Keratinocyte (primary cell): Measurements from ENCODE around the gene RGPD5.
"Not testable (repeated sequence)": the region's sequence is repeated elsewhere in the genome, so short reads cannot be mapped to it uniquely, and the experiment has no call there.

Experiments used
- CTCF ChIP-seq, 3 experiments: IDR thresholded peaks in 1 of 3; conservative IDR thresholded peaks in 1 of 3; optimal IDR thresholded peaks in 1 of 3; 2 replicates in 2 of 3; 3 replicates in 1 of 3; pipeline versions ENCODE3 to v1.5.1; 2011; ENCODE audit warnings: low read length in 3 of 3, mild to moderate bottlenecking in 3 of 3, moderate library complexity in 2 of 3, control low read depth in 1 of 3, inconsistent platforms in 1 of 3; ENCODE audit not compliant: insufficient read depth in 2 of 3; ENCODE audit errors: extremely low read depth in 1 of 3
- EZH2 ChIP-seq: IDR thresholded peaks from one replicate; pipeline ENCODE4 v1.6.1; 2012; ENCODE audit warnings: inconsistent platforms, mild to moderate bottlenecking, low read length, moderate library complexity

DNA sequence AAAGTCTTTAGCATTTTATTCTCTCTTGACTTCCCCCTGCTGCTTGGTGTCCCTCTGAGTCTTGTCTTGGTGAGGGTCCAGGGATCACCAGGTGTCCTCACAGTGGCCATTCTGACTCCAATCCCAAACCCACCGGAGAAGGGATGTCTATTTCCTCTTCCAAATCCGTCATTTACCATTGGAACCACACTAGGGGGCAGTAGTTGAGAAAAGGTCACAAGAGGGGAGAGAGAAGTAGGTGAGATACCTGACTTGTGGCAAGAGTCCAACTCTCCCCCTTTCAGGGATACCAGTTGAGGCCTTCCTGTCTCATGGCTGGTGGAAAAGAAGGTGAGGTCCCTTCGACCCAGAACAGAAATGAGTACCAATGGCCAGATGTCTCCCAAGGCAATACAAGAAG, 82.5 kb downstream of the RGPD5 start:
- TF ChIP-seq CTCF (optimal IDR thresholded peaks at IDR 0.05 in 1 of 3, IDR thresholded peaks at IDR 0.05 in 1 of 3, conservative IDR thresholded peaks at IDR 0.05 in 1 of 3; ENCODE audit: extremely low read depth in 1 of 3, insufficient read depth in 2 of 3, low read length in 3 of 3); EZH2: not testable (repeated sequence)
